HCT116 (cell line): ENCODE results near the gene DDX39A. TPM values are rescaled to one million over a fixed set of nuclear protein-coding genes. Genes with fewer than 3 reads are reported as not detected.

Experiments
- ATAC-seq: fragments of 200-7000 bp; cut with Tn5 transposase; 2 replicates; pipeline ENCODE4 v1.9.1; 2020; ENCODE audit warnings: mild to moderate bottlenecking, moderate library complexity
- BruUV-seq: library from RNA; stranded (reverse); fragments of 400-500 nt; replicated peaks from 2 replicates; lab custom pipeline; 2021; lab: Mats Ljungman, UMichigan
- CTCF ChIA-PET: fragments of 300-600 bp; sonication (Branson Sonifier 250); formaldehyde crosslinking; loops from one replicate; lab custom pipeline; 2021; ENCODE audit warnings: antibody characterized with exemption; lab: Charles Lee
- POLR2A ChIA-PET: fragments of 300-600, 350-600 bp; sonication (Branson Sonifier 250); formaldehyde crosslinking; loops from one replicate; lab custom pipeline; 2021; ENCODE audit warnings: antibody characterized with exemption; lab: Charles Lee
- RAD21 ChIA-PET, 2 experiments: fragments of 300-600 bp; sonication (Branson Sonifier 250); formaldehyde crosslinking; loops; one replicate each; lab custom pipeline; 2023; ENCODE audit warnings: low total read pairs in 2 of 2; ENCODE audit not compliant: uncharacterized antibody in 2 of 2, unreplicated experiment in 2 of 2, low non-redundant PET in 1 of 2; lab: Charles Lee
- DNase-seq: peaks from one replicate; pipeline ENCODE4 v3.0.0-alpha.2; 2010; ENCODE audit warnings: low read depth, low spot score
- H2AFZ ChIP-seq: fragments of 200-600 bp; shearing (Covaris generic), sonication (generic); 2 replicates; pipeline ENCODE4 v1.6.1; 2017; ENCODE audit warnings: low read depth, mixed run types, mixed read lengths, antibody characterized with exemption, low read length; ENCODE audit not compliant: poor library complexity, severe bottlenecking
- H3K27ac ChIP-seq: 2 replicates; pipeline ENCODE4 v1.5.1; 2012; ENCODE audit warnings: low read depth, low read length
- H3K27me3 ChIP-seq: fragments of 200-600 bp; sonication (generic); 2 replicates; pipeline ENCODE4 v1.6.1; 2016; ENCODE audit warnings: mixed run types, low read length, mixed read lengths; ENCODE audit not compliant: insufficient read depth
- H3K36me3 ChIP-seq, 2 experiments: fragments of 200-500 bp in 1 of 2; fragments of 200-600 bp in 1 of 2; sonication (Bioruptor generic) in 1 of 2; sonication (generic) in 1 of 2; 2 replicates each; pipeline versions ENCODE4 v1.5.1 to v1.6.1; 2014 to 2016; ENCODE audit warnings: low read length in 2 of 2, inconsistent platforms in 1 of 2, mixed read lengths in 1 of 2, mixed run types in 1 of 2; ENCODE audit not compliant: insufficient read depth in 2 of 2, control insufficient read depth in 1 of 2
- H3K4me1 ChIP-seq, 2 experiments: fragments of 200-600 bp in 1 of 2; sonication (generic) in 1 of 2; 2 replicates each; pipeline versions ENCODE4 v1.5.1 to v1.6.1; 2012 to 2017; ENCODE audit warnings: low read length in 2 of 2, inconsistent platforms in 1 of 2, mild to moderate bottlenecking in 1 of 2, mixed read lengths in 1 of 2, mixed run types in 1 of 2, moderate library complexity in 1 of 2; ENCODE audit not compliant: insufficient read depth in 2 of 2, control insufficient read depth in 1 of 2
- H3K4me2 ChIP-seq: fragments of 200-600 bp; sonication (generic); 2 replicates; pipeline ENCODE4 v1.6.1; 2017; ENCODE audit warnings: mixed run types, low read length, mixed read lengths
- H3K4me3 ChIP-seq, 2 experiments: fragments of 200-600 bp in 1 of 2; sonication (generic) in 1 of 2; replicated peaks in 1 of 2; 2 replicates each; pipeline ENCODE4 v1.5.1; 2011 to 2016; ENCODE audit warnings: low read length in 2 of 2, control low read depth in 1 of 2, low read depth in 1 of 2, mild to moderate bottlenecking in 1 of 2, mixed read lengths in 1 of 2, mixed run types in 1 of 2
- H3K79me2 ChIP-seq: fragments of 200-600 bp; sonication (generic); 2 replicates; pipeline ENCODE4 v1.6.1; 2017; ENCODE audit warnings: mild to moderate bottlenecking, mixed run types, low read length, moderate library complexity, mixed read lengths; ENCODE audit not compliant: insufficient read depth
- H3K9ac ChIP-seq: fragments of 200-600 bp; sonication (generic); 2 replicates; pipeline ENCODE4 v1.6.1; 2016; ENCODE audit warnings: low read length, mixed read lengths
- H3K9me2 ChIP-seq: fragments of 200-600 bp; sonication (generic), shearing (Covaris generic); 2 replicates; pipeline ENCODE4 v1.6.1; 2017; ENCODE audit warnings: mixed run types, mild to moderate bottlenecking, moderate library complexity; ENCODE audit not compliant: insufficient read depth
- H3K9me3 ChIP-seq, 2 experiments: fragments of 200-500 bp in 1 of 2; fragments of 200-600 bp in 1 of 2; sonication (Bioruptor generic) in 1 of 2; sonication (generic) in 1 of 2; 2 replicates each; pipeline ENCODE4 v1.6.1; 2014 to 2017; ENCODE audit warnings: low read length in 2 of 2, mixed read lengths in 2 of 2, inconsistent platforms in 1 of 2, low read depth in 1 of 2, mild to moderate bottlenecking in 1 of 2, mixed run types in 1 of 2, moderate library complexity in 1 of 2; ENCODE audit not compliant: control insufficient read depth in 1 of 2, insufficient read depth in 1 of 2
- H4K20me1 ChIP-seq: fragments of 200-600 bp; sonication (generic), shearing (Covaris generic); 2 replicates; pipeline ENCODE4 v1.6.1; 2017; ENCODE audit warnings: mixed run types, mild to moderate bottlenecking, moderate library complexity; ENCODE audit not compliant: insufficient read depth
- CBX3 ChIP-seq: IDR thresholded peaks from 2 replicates; pipeline ENCODE4 v1.6.1; 2012; ENCODE audit warnings: low read depth
- CTCF ChIP-seq, 3 experiments: fragments of 200-600 bp in 1 of 3; sonication (generic) in 1 of 3; IDR thresholded peaks in 2 of 3; conservative IDR thresholded peaks in 1 of 3; 2 replicates each; pipeline ENCODE4 v1.5.1; 2012 to 2017; ENCODE audit warnings: low read depth in 2 of 3, low read length in 2 of 3, antibody characterized with exemption in 1 of 3, borderline replicate concordance in 1 of 3, control low read depth in 1 of 3, mild to moderate bottlenecking in 1 of 3, mixed read lengths in 1 of 3, mixed run types in 1 of 3, moderate library complexity in 1 of 3; ENCODE audit not compliant: insufficient read depth in 1 of 3
- JUND ChIP-seq: IDR thresholded peaks from 2 replicates; pipeline ENCODE4 v1.6.1; 2012
- MAX ChIP-seq: IDR thresholded peaks from 2 replicates; pipeline ENCODE4 v1.6.1; 2012
- TCF7L2 ChIP-seq: IDR thresholded peaks from 2 replicates; pipeline ENCODE4 v1.7.0; 2011; ENCODE audit warnings: borderline replicate concordance, inconsistent platforms; ENCODE audit not compliant: insufficient read depth, insufficient read length; ENCODE audit errors: extremely low read depth
- YY1 ChIP-seq: IDR thresholded peaks from 2 replicates; pipeline ENCODE4 v1.6.1; 2011; ENCODE audit warnings: low read length, low read depth, moderate library complexity, mild to moderate bottlenecking; ENCODE audit not compliant: insufficient replicate concordance; ENCODE audit errors: extremely low read depth
- ZFX ChIP-seq: fragments of 450-650 bp; IDR thresholded peaks from 2 replicates; pipeline ENCODE4 v1.6.1; 2017
- intact Hi-C: fragments of 100-400 bp; cut with micrococcal nuclease; formaldehyde crosslinking; loops from 2 replicates; pipeline ENCODE4 v1.10.0; 2022
- total RNA-seq: library from RNA; stranded (reverse); gene quantifications from one replicate; pipeline ENCODE4 v1.2.1, GENCODE V29; 2021; ENCODE audit not compliant: unreplicated experiment

Gene DDX39A
- total RNA-seq, 1 experiment from 2014 or later = 152 TPM

GRCh38 chr19:14428882-14429416 lies 9.8 kb upstream of the DDX39A start:
- Histone ChIP-seq H3K79me2 (peaks cover 5% of the 10 kb centered on the region; the same call in 1 of the 2 replicates), H3K9me2 (no peaks in the 10 kb centered on the region), H3K27me3 (no peaks in the 10 kb centered on the region), H3K9ac (no peak overlapping the region), H3K27ac (no peak overlapping the region), H4K20me1 (no peaks in the 10 kb centered on the region), H3K36me3 (no peaks in the 10 kb centered on the region), H3K4me3 (no peak overlapping the region), H2AFZ (no peak overlapping the region), H3K9me3 (no peaks in the 10 kb centered on the region), H3K4me1 (peaks cover 7 to 22% of the 10 kb centered on the region in 2 experiments), H3K4me2 (no peak overlapping the region)
- POLR2A ChIA-PET = interaction anchor here (0.7 to 1.2 kb wide), 2 partner anchors 9 to 265 kb away, joined by 3 read pairs; no protein-coding TSS in a partner anchor
- no peak for TF ChIP-seq YY1
- DNase-seq = no peak
- CTCF ChIA-PET = no interaction called here
- intact Hi-C loops = no loop called here
- RAD21 ChIA-PET = no interaction called here
- ATAC-seq = no peak
- BruUV-seq = no TSS peak

GRCh38 chr19:14427461-14427860 lies 8.3 kb upstream of the DDX39A start:
- Histone ChIP-seq H3K9me2 (no peaks in the 10 kb centered on the region), H3K27me3 (no peaks in the 10 kb centered on the region), H3K4me3 (no peak overlapping the region), H3K4me1 (peaks cover 3 to 18% of the 10 kb centered on the region in 2 experiments; a peak in 3 of 4 replicates), H4K20me1 (no peaks in the 10 kb centered on the region), H3K27ac (no peak overlapping the region), H3K79me2 (no peaks in the 10 kb centered on the region), H3K4me2 (no peak overlapping the region), H2AFZ (no peak overlapping the region), H3K9me3 (no peaks in the 10 kb centered on the region), H3K36me3 (no peaks in the 10 kb centered on the region), H3K9ac (no peak overlapping the region)
- ChIA-PET CTCF (no interaction called here), POLR2A (no interaction called here), RAD21 (no interaction called here)
- intact Hi-C loops = no loop called here
- BruUV-seq = no TSS peak
- no peak for DNase-seq
- TF ChIP-seq TCF7L2 = no peak
- TF ChIP-seq CTCF (IDR thresholded peaks at IDR 0.05 in 2 of 3, conservative IDR thresholded peaks at IDR 0.05 in 1 of 3; ENCODE audit: borderline replicate concordance in 1 of 3, insufficient read depth in 1 of 3, low read depth in 2 of 3, low read length in 2 of 3) = no peak
- no peak for TF ChIP-seq CBX3
- no peak for TF ChIP-seq JUND
- no peak for TF ChIP-seq MAX
- no peak for TF ChIP-seq ZFX
- no peak for ATAC-seq
